Stimulated activated CD8-positive, alpha-beta memory T cell treated with anti-CD3 and anti-CD28 coated beads, Interleukin-12 subunit alpha, Interleukin-12 subunit beta, amount 100 ng/mL, for 24 hours (primary cell): Measurements from ENCODE around the gene ANKLE1.
A peak's percentile ranks its signal among the peaks of the same experiment; 100 is the strongest.

Experiments
- DNase-seq: peaks from one replicate; pipeline ENCODE4 v3.0.0-alpha.2; 2020; ENCODE audit errors: extremely low read depth

The ANKLE1 gene, protein sequence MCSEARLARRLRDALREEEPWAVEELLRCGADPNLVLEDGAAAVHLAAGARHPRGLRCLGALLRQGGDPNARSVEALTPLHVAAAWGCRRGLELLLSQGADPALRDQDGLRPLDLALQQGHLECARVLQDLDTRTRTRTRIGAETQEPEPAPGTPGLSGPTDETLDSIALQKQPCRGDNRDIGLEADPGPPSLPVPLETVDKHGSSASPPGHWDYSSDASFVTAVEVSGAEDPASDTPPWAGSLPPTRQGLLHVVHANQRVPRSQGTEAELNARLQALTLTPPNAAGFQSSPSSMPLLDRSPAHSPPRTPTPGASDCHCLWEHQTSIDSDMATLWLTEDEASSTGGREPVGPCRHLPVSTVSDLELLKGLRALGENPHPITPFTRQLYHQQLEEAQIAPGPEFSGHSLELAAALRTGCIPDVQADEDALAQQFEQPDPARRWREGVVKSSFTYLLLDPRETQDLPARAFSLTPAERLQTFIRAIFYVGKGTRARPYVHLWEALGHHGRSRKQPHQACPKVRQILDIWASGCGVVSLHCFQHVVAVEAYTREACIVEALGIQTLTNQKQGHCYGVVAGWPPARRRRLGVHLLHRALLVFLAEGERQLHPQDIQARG

GRCh38 chr19:17281391-17282304 is at the start of gene ANKLE1:
Gene ANKLE1, plus strand, starts transcription at chr19:17281901. Its CDS starts 20 bp downstream, at chr19:17281921.
- no peak for DNase-seq

DNA sequence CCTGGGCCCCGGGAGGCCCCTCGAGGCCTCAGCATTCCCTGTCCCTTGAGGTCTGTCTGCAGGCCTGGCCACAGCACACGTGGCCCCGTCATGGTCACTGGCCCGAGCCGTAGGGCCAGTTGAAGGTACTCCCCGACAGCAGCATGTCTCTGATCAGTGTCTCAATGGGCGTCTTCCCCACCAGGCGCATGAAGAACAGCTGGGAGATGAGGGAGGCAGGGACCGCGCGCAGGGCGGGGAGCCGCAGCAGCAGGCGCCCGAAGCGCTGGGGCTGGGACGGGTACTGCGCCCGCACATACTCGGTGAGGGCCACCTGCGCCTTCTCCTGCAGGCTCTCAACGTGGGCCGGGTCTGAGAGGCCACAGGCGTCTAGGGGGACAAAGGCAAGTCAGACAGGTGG is 49.4 kb upstream of the ANKLE1 start:
- DNase-seq, result no peak

GRCh38 chr19:17234911-17235299 is 46.8 kb upstream of the ANKLE1 start:
- no peak for DNase-seq

- DNase-seq, result peak; percentile 43
Measured at GRCh38 chr19:17235300-17235970, 46.3 kb upstream of the ANKLE1 start.

DNA sequence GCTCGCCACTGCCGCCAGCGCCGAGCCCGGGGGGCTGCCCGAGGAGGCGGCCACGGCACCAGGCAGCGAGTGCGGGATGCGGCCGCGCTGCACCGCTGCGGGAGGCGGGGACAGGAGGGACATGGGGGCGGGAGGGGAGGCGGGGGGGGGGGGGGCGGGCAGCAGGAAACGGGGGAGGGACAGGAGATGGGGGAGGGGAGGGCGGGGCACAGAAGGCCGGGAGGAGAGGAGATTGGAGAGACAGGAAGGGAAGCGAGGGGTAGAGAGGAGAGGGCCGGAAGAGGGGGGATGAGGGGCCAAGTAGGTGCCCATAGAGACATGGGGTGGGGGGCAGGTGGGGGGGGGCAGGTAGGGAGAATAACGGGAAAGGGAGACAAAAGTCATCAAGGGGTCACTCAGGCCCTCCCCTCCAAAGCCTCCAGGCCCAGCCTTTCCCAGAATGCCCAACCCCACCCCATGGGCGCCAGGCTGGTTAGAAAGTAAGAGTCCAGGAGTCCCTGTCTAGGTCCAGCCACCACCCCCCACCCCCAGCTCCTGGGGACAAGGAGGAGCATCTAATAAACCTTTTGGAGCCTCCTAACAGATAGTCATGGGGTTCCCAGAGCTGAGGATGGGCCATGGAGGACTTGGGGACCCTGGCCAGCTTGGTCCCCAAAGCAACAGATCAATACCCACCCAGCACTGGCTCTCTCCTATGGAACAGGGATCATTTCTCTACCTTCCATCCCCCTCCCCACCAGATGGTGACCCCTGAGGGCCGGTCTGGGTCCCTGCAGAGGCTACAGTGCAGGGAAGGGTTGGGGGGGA is 45.5 kb upstream of the ANKLE1 start:
- no peak for DNase-seq

DNA sequence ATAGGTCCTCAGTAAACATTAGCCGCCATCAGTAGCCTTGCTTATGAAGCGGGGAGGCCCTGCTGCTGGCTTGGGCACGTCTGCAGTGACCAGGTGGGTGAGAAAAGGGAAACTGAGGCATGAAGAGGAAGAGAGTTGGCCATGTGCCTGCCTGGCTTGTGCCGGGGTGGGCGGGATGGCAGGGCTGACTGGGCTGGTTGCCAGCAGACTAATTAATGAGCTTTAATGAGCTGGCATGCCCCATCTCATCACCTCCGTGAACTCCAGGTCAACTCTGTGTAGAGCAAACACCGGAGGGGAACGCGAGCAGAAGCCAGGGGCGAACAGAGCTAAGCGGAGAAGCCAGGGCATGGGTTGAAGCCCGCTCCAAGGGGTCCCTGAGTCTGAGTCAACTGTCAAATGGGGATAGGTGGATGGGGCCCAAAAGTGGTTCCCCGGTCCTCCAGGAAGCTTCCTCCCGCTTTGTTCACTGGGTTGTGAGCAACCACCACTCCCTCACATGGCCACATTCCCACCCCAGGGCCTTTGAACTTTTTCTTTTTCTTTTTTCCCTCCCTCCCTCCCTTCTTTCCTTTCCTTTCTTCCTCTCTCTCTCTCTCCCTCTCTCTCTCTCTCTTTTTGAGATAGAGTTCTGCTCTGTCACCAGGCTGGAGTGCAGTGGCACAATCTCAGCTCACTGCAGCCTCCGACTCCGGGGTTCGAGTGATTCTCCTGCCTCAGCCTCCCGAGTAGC is 44.7 kb upstream of the ANKLE1 start:
- DNase-seq, result no peak

DNA sequence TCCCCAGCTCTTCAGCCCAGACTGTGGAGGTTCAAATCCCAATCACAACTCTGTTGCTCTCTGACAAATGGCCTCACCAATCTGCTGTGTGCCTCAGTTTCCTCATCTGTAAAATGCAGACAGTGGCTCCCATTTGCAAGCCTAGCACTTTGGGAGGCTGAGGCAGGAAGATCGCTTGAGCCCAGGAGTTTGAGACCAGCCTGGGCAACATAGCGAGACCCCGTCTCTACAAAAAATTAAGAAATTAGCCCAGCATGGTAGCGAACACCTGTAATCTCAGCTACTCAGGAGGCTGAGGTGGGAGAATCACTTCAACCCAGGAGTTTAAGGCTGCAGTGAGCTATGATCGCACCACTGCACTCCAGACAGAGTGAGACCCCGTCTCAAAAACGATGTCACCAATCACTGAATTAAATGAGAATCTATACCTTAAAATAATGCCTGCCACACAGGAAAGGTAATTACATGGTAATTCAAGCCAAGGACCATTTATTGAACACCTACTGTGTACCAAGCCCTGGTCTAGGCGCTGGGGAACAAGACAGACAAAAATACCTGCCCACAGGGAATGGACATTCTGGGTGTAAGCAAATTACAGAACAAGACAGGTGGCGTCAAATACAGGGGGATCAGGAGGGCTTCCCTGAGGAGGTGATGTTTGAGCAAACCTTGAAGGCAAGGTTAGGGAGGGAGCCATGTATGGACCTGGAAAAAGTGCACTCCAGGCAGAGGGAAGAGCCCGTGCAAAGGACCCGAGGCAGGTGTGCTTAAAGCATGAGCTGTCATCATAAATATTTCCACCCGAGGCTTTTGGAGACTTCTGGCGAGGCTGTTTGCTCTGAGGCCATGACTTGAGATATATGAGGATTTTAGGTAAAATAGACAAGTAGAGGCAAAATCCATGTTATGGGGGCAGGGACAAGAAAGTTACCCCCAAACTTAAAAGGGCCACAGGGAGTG is 43.7 kb upstream of the ANKLE1 start:
- DNase-seq, result no peak

DNA sequence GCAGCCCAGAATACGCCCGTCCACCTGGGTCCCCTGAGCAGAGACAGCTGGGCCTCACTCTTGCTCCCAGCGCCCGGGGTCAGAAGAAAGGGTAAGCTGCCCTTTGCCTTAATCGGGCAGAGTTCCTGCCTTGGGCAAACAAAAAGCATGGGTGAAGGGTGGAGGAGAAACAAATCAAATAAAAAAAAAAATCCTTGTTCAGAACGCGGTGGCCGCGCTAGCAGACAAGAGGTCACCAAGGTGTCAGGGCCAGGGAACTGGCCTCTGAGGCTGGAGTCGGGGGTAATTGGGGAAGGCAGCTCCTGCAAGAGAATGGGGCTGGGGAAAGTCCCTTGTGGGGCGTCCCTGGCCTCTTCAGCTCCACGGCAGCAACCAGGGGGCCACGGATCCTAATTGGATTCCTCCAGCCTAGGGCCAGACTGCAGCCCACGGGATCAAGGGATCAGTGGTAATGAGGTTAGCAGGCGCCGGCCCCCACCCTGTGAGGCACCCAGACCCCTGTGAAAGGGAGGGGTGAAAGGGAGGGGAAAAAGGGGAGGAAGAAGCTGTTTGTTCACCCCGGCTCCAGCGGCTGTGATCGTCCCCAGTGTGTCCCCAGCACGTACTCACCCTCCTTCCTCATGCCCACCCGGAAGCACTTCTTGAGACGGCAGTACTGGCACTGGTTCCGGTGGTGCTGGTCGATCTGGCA is 41.5 kb upstream of the ANKLE1 start:
- DNase-seq, result no peak

GRCh38 chr19:17240826-17241399 is 40.8 kb upstream of the ANKLE1 start:
- DNase-seq, result no peak

DNA sequence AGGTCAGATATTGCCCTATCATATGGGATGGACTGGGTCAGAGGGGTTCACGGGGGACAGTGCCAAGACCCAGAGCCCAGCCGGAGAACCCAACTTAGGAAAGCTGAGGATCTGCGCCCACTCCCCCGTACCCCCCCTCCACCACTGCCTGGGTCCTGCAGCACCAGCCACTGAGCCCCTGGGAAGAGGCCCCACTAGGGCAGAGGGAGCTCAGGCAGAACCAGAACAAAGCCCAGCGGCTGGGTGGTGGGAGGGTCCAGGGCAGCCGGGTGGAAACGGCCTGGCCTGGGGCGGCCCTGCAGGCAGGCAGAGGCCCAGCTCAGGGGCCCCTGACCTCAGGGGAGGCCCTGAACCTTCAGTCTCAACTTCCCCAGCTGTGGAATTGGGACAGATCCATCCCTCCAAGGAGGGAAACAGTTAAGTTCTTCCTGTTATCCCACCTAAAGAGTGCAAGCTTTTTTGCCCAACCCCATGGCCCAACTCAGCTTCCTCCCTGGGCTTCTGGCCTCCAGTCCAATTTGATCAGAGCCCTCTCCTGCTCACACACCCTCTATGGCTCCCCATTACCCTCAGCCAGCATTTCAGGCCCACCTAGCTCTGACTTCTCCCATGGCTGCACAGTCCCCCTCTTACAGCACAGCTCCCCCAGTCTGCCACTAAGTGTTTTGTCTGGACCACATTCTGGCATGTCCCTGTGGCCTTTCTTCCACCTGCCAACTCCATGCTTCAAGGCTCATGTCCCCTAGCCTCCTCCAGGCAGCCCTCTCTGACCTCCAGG is 39.1 kb upstream of the ANKLE1 start:
- DNase-seq, result no peak

- no peak for DNase-seq
Measured at GRCh38 chr19:17243211-17243829, 38.4 kb upstream of the ANKLE1 start.

DNA sequence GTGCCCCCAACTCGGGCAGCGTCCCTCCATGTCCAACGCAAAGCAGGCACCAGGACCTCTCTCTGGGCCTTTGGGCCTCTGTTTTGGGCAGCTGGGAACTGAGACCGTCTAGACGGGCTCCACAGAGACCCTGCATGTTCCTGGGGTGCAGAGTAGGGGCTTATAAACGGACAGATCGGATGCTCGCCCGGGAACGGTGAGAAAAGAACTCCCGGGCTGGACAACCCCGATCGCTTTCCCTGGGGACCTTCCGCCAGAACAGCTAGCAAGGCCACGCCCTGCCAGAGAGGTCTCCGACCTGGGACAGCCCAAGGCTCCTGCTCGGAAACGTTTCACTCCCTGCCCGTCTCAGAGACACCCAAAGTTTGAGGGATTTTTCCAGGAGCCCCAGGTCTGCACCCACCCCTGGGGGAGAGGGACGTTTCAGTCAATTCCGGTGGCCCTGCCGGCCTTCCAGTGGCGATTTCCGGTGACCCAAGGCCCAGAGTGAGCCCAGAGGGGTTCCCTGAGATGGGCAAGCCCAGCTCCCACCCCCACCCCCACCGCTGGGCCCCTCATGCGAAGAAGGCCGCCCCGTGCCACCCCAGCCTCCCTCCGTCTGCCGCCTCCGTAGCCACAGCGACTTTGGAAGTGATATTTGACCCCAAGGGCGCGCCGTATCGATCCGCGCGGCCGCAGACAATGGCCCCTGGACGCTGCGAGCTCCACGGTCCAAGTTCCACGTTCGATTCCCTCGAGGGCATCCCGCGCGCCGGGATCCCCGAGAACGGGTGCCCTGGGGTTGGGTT is 37.7 kb upstream of the ANKLE1 start:
- no peak for DNase-seq

- no peak for DNase-seq
Measured at GRCh38 chr19:17244618-17245534, 36.8 kb upstream of the ANKLE1 start.

DNA sequence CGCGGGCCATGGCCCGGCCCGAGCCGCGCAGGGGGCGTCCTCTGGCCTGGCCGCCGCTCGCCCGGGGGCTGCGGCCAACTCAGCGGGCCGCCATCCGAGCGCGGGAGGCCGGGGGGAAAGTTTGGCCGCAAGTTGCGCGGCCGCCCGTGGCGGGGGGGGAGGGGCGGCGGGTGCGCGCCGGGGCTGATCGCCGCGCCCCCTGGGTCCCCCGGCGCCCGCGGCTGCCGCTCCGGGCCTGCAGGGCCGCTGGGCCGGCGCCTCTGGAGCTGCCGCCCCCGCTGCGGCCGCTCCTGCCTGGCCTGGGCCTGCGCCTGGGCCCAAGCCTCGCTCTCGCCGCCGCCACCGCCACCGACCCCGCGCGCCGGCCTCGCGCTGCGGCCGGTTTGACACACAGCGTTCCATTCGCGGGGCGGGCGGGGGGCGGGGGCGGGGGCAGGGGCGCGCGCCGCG is 36.1 kb upstream of the ANKLE1 start, which contains the start of gene NR2F6:
NR2F6 (minus strand) TSS at position 385 of the 450 bp plus-strand sequence. CDS start 699 bp downstream, outside the sequence.
- DNase-seq, result no peak
